IMR-90 (cell line): Measurements from ENCODE around the gene SPACA6. TPM values are rescaled to one million over a fixed set of nuclear protein-coding genes. Genes with fewer than 3 reads are reported as not detected.

Source experiments
- ATAC-seq: fragments of 200-7000 bp; cut with Tn5 transposase; 2 replicates; pipeline ENCODE4 v1.9.1; 2020; ENCODE audit warnings: low read depth, mild to moderate bottlenecking, moderate library complexity
- BruUV-seq: library from RNA; stranded (reverse); fragments of 400-500 nt; replicated peaks from 2 replicates; lab custom pipeline; 2021; lab: Mats Ljungman, UMichigan
- CTCF ChIA-PET: fragments of 300-600 bp; formaldehyde crosslinking; extraction: SDS; loops from one replicate; lab custom pipeline; 2021; ENCODE audit warnings: antibody characterized with exemption; lab: Yijun Ruan, JAX
- POLR2A ChIA-PET: fragments of 300-600 bp; sonication (Branson Sonifier 250); formaldehyde crosslinking; loops from one replicate; lab custom pipeline; 2022; ENCODE audit warnings: antibody characterized with exemption; ENCODE audit not compliant: unreplicated experiment; lab: Charles Lee
- DNase-seq: peaks from one replicate; pipeline ENCODE4 v3.0.0; 2013
- H2AFZ ChIP-seq: replicated peaks from 2 replicates; pipeline ENCODE3; 2013; ENCODE audit warnings: low read length, mild to moderate bottlenecking; ENCODE audit not compliant: poor library complexity
- H2AK5ac ChIP-seq: 2 replicates; pipeline ENCODE4 v1.6.1; 2013; ENCODE audit warnings: low read depth, low read length, inconsistent platforms
- H2AK9ac ChIP-seq: replicated peaks from 2 replicates; pipeline ENCODE3; 2013; ENCODE audit warnings: mild to moderate bottlenecking, low read depth, low read length, moderate library complexity; ENCODE audit not compliant: poor library complexity
- H2BK120ac ChIP-seq: 2 replicates; pipeline ENCODE4 v1.6.1; 2013; ENCODE audit warnings: low read depth, low read length, inconsistent platforms
- H2BK15ac ChIP-seq: 3 replicates; pipeline ENCODE4 v1.6.1; 2013; ENCODE audit warnings: low read depth, low read length, inconsistent platforms
- H2BK20ac ChIP-seq: 2 replicates; pipeline ENCODE4 v1.6.1; 2013; ENCODE audit warnings: low read depth, mild to moderate bottlenecking, inconsistent platforms, low read length, moderate library complexity
- H2BK5ac ChIP-seq: 2 replicates; pipeline ENCODE4 v1.6.1; 2013; ENCODE audit warnings: mild to moderate bottlenecking, low read depth, low read length, inconsistent platforms; ENCODE audit not compliant: poor library complexity, severe bottlenecking
- H3K14ac ChIP-seq: replicated peaks from 2 replicates; pipeline ENCODE4 v1.6.1; 2013; ENCODE audit warnings: low read depth, low read length, inconsistent platforms
- H3K18ac ChIP-seq: 2 replicates; pipeline ENCODE4 v1.6.1; 2013; ENCODE audit warnings: low read depth, low read length, control low read depth
- H3K23ac ChIP-seq: 2 replicates; pipeline ENCODE4 v1.6.1; 2013; ENCODE audit warnings: low read depth, low read length, inconsistent platforms
- H3K27ac ChIP-seq: 2 replicates; pipeline ENCODE4 v1.5.1; 2013; ENCODE audit warnings: mild to moderate bottlenecking, control low read depth, low read length; ENCODE audit not compliant: insufficient read depth
- H3K27me3 ChIP-seq: 2 replicates; pipeline ENCODE4 v1.6.1; 2013; ENCODE audit warnings: low read length; ENCODE audit not compliant: control insufficient read depth, insufficient read depth
- H3K36me3 ChIP-seq: 2 replicates; pipeline ENCODE4 v1.6.1; 2013; ENCODE audit warnings: low read length, mixed read lengths; ENCODE audit not compliant: control insufficient read depth, insufficient read depth
- H3K4ac ChIP-seq: 2 replicates; pipeline ENCODE4 v1.6.1; 2013; ENCODE audit warnings: low read depth, low read length, inconsistent platforms
- H3K4me1 ChIP-seq: 2 replicates; pipeline ENCODE4 v1.6.1; 2013; ENCODE audit warnings: low read length, mixed read lengths; ENCODE audit not compliant: control insufficient read depth, insufficient read depth
- H3K4me2 ChIP-seq: 2 replicates; pipeline ENCODE4 v1.6.1; 2013; ENCODE audit warnings: low read depth, mild to moderate bottlenecking, control low read depth, low read length, moderate library complexity
- H3K4me3 ChIP-seq: 2 replicates; pipeline ENCODE4 v1.5.1; 2013; ENCODE audit warnings: low read depth, mild to moderate bottlenecking, control low read depth, low read length, moderate library complexity; ENCODE audit not compliant: insufficient read depth
- H3K56ac ChIP-seq: 2 replicates; pipeline ENCODE4 v1.6.1; 2013; ENCODE audit warnings: low read length, inconsistent platforms; ENCODE audit not compliant: insufficient read depth; ENCODE audit errors: extremely low read depth
- H3K79me1 ChIP-seq, 2 experiments: 2 replicates each; pipeline ENCODE4 v1.6.1; 2013; ENCODE audit warnings: low read length in 2 of 2, inconsistent platforms in 1 of 2, low read depth in 1 of 2
- H3K9ac ChIP-seq: 2 replicates; pipeline ENCODE4 v1.6.1; 2013; ENCODE audit warnings: low read depth, low read length, control low read depth
- H3K9me1 ChIP-seq: 2 replicates; pipeline ENCODE4 v1.6.1; 2013; ENCODE audit warnings: low read length, inconsistent platforms; ENCODE audit not compliant: insufficient read depth
- H3K9me3 ChIP-seq: 2 replicates; pipeline ENCODE4 v1.6.1; 2013; ENCODE audit warnings: low read length; ENCODE audit not compliant: control insufficient read depth, insufficient read depth
- H4K20me1 ChIP-seq: 2 replicates; pipeline ENCODE4 v1.6.1; 2013; ENCODE audit warnings: low read length, inconsistent platforms; ENCODE audit not compliant: insufficient read depth
- H4K5ac ChIP-seq: 2 replicates; pipeline ENCODE4 v1.6.1; 2013; ENCODE audit warnings: mild to moderate bottlenecking, low read depth, low read length, control low read depth
- H4K8ac ChIP-seq, 2 experiments: 2 replicates each; pipeline ENCODE4 v1.6.1; 2013; ENCODE audit warnings: low read depth in 2 of 2, low read length in 2 of 2, control low read depth in 1 of 2, inconsistent platforms in 1 of 2
- H4K91ac ChIP-seq: 2 replicates; pipeline ENCODE4 v1.6.1; 2013; ENCODE audit warnings: low read depth, low read length, inconsistent platforms; ENCODE audit not compliant: insufficient read depth
- CEBPB ChIP-seq: IDR thresholded peaks from 2 replicates; pipeline ENCODE4 v1.6.1; 2012; ENCODE audit warnings: low read depth, low read length, improper control_type of control experiment
- CHD1 ChIP-seq: IDR thresholded peaks from 2 replicates; pipeline ENCODE4 v1.6.1; 2012; ENCODE audit warnings: low read depth, low read length, improper control_type of control experiment
- FOS ChIP-seq: fragments of 150-350 bp; IDR thresholded peaks from 2 replicates; pipeline ENCODE4 v1.6.1; 2016; ENCODE audit warnings: low read depth, low read length
- MAFK ChIP-seq: IDR thresholded peaks from 2 replicates; pipeline ENCODE4 v1.6.1; 2012; ENCODE audit warnings: low read depth, low read length, improper control_type of control experiment
- MAZ ChIP-seq: IDR thresholded peaks from 2 replicates; pipeline ENCODE4 v1.6.1; 2012; ENCODE audit warnings: low read depth, mild to moderate bottlenecking, low read length, improper control_type of control experiment, moderate library complexity, borderline replicate concordance
- RAD21 ChIP-seq: IDR thresholded peaks from 2 replicates; pipeline ENCODE4 v1.6.1; 2012; ENCODE audit warnings: low read length, improper control_type of control experiment
- RCOR1 ChIP-seq: IDR thresholded peaks from 2 replicates; pipeline ENCODE4 v1.6.1; 2012; ENCODE audit warnings: mild to moderate bottlenecking, low read length, improper control_type of control experiment; ENCODE audit not compliant: insufficient replicate concordance
- RFX5 ChIP-seq: IDR thresholded peaks from 2 replicates; pipeline ENCODE4 v1.8.0; 2012; ENCODE audit warnings: low read depth, mild to moderate bottlenecking, low read length, moderate library complexity
- SMC3 ChIP-seq: fragments of 150-350 bp; IDR thresholded peaks from 2 replicates; pipeline ENCODE4 v1.6.1; 2016; ENCODE audit warnings: low read depth, mild to moderate bottlenecking, antibody characterized with exemption, low read length, moderate library complexity
- WGBS, 2 experiments: methylation state at CpG; one replicate each; pipeline versions ENCODE4 v1.1.5 to v1.1.7; 2013; ENCODE audit warnings: missing lambda C conversion rate in 2 of 2; ENCODE audit not compliant: insufficient read length in 1 of 2; ENCODE audit errors: extremely low coverage in 2 of 2; 5-methylcytosine and 5-hydroxymethylcytosine counted together
- dilution Hi-C: fragments of 300-500 bp; cut with HindIII; formaldehyde crosslinking; loops from one replicate; pipeline ENCODE4 v1.14.3; 2018; ENCODE audit warnings: low sequenced_read_pairs; ENCODE audit not compliant: unreplicated experiment
- in situ Hi-C: fragments of 300-500 bp; cut with MboI; formaldehyde crosslinking; loops from 3 replicates; pipeline ENCODE4 v1.14.3; 2019; ENCODE audit warnings: low sequenced_read_pairs, inconsistent platforms, mixed read lengths
- intact Hi-C: fragments of 100-400 bp; cut with micrococcal nuclease; formaldehyde crosslinking; loops from 2 replicates; pipeline ENCODE4 v1.10.0; 2022
- polyA plus RNA-seq, 3 experiments: library from polyadenylated mRNA; depleted of rRNA; stranded (reverse); fragments of >200 nt; gene quantifications; 2 replicates each; pipeline ENCODE4 v1.2.3, GENCODE V29; 2012; ENCODE audit warnings: low replicate concordance in 1 of 3
- total RNA-seq: library from RNA; depleted of rRNA; stranded (reverse); fragments of >200 nt; gene quantifications from 2 replicates; pipeline ENCODE4 v1.2.3, GENCODE V29; 2012
- TF ChIP-seq, protein P1 (sequence below): fragments of 150-350 bp; IDR thresholded peaks from 2 replicates; pipeline ENCODE4 v1.6.1; 2016; ENCODE audit warnings: low read depth, mild to moderate bottlenecking, low read length, moderate library complexity, borderline replicate concordance
- TF ChIP-seq, protein P2 (sequence below): fragments of 150-350 bp; IDR thresholded peaks from 2 replicates; pipeline ENCODE4 v1.6.1; 2017; ENCODE audit warnings: mild to moderate bottlenecking, antibody characterized with exemption, low read length, low read depth

The SPACA6 gene
- total and polyA plus RNA-seq, 2 of the 4 experiments (the other 2 are of a cell fraction) = 1.3 to 13.6 TPM

DNA sequence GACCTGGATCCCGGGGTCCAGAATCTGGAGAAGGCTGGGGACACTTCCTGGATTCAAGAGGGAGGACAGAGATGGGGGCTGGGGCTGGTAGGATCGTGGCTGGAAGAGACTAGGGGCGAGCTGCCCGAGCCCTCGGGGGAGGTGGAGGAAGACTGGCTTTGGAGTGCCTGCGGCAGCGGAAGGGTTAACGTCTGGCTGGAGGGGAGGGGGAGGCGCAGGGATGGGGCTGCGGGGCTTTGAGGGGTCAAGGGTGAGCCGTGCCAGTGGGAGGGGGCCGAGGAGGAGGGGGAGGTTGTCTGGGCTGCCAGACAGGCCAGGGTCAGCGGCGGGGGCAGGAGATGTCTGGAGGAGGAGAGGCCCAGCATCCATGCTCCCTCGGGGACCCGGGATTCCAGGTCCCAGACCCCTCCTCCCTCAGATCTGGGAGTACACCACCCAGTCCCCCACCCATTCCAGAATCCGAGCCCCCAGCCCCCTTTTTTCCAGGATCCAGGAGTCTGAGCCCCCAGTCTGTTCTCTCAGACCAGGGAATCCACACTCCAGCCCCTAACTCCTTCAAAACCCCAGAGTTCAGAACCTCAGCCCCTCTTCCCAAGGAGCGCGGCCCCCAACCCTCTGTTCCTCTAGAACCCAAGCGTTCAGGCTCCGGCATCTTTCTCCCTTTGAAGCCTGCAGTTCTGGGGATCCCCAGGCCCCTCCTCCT lies 3.2 kb upstream of the SPACA6 start:
- Histone ChIP-seq H3K79me1 (peaks cover 9 to 52% of the 10 kb centered on the region in 2 experiments), H4K91ac (peak overlapping the region; percentile 95), H2BK20ac (no peak overlapping the region), H4K5ac (peak overlapping the region; percentile 89), H2AFZ (peak overlapping the region; percentile 81), H3K9ac (peak overlapping the region; percentile 98), H3K23ac (peak overlapping the region; percentile 93), H4K8ac (peak overlapping the region; percentile 86 to 95; a peak in 3 of 4 replicates), H3K14ac (peak overlapping the region; percentile 100), H3K18ac (peak overlapping the region; percentile 93), H2AK9ac (peak overlapping the region; percentile 99), H2AK5ac (peak overlapping the region; percentile 95), H2BK120ac (peak overlapping the region; percentile 79), H3K9me1 (peaks cover 11% of the 10 kb centered on the region), H3K9me3 (no peaks in the 10 kb centered on the region), H3K36me3 (peaks cover 21% of the 10 kb centered on the region), H3K4ac (peak overlapping the region; percentile 99), H3K4me1 (peaks cover 16% of the 10 kb centered on the region), H2BK15ac (peak overlapping the region; percentile 57; the same call in 1 of the 3 replicates), H3K4me2 (peak overlapping the region; percentile 99), H3K4me3 (peak overlapping the region; percentile 99), H3K27ac (peak overlapping the region; percentile 99), H3K56ac (peak overlapping the region; percentile 81), H4K20me1 (peaks cover 45% of the 10 kb centered on the region), H2BK5ac (peak overlapping the region; percentile 97), H3K27me3 (no peaks in the 10 kb centered on the region)
- CTCF ChIA-PET = interaction anchor here (1.5 kb wide), 1 partner anchor 29 kb away, joined by 8 read pairs; no protein-coding TSS in a partner anchor
- in situ Hi-C loops = no loop called here
- WGBS, 2 experiments = 0% methylated on average over 5 of the region's 21 CpGs; no CpG with 5 or more reads in 1 of the 2 experiments
- POLR2A ChIA-PET = no interaction called here
- intact Hi-C loops = loop anchor here (1.0 kb wide), 1 partner anchor 96 kb away; no protein-coding TSS in a partner anchor
- DNase-seq = no peak
- BruUV-seq = no TSS peak
- dilution Hi-C loops = no loop called here
- 0 out of 2 replicates have a peak, but pooled peaks have one; percentile 1 for TF ChIP-seq SMC3
- TF ChIP-seq, protein P1, sequence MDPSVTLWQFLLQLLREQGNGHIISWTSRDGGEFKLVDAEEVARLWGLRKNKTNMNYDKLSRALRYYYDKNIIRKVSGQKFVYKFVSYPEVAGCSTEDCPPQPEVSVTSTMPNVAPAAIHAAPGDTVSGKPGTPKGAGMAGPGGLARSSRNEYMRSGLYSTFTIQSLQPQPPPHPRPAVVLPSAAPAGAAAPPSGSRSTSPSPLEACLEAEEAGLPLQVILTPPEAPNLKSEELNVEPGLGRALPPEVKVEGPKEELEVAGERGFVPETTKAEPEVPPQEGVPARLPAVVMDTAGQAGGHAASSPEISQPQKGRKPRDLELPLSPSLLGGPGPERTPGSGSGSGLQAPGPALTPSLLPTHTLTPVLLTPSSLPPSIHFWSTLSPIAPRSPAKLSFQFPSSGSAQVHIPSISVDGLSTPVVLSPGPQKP = no peak
- no peak for TF ChIP-seq RAD21
- no peak for TF ChIP-seq RCOR1
- TF ChIP-seq, protein P2, sequence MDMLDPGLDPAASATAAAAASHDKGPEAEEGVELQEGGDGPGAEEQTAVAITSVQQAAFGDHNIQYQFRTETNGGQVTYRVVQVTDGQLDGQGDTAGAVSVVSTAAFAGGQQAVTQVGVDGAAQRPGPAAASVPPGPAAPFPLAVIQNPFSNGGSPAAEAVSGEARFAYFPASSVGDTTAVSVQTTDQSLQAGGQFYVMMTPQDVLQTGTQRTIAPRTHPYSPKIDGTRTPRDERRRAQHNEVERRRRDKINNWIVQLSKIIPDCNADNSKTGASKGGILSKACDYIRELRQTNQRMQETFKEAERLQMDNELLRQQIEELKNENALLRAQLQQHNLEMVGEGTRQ = no peak
- no peak for TF ChIP-seq CEBPB
- no peak for TF ChIP-seq CHD1
- no peak for TF ChIP-seq RFX5
- no peak for TF ChIP-seq MAFK
- peak; percentile 71 for TF ChIP-seq MAZ
- no peak for TF ChIP-seq FOS
- peak; percentile 1 for ATAC-seq
